Thyroid gland (tissue), 4 donors: Measurements from ENCODE around the gene NRIP1. TPM values are rescaled to one million over a fixed set of nuclear protein-coding genes. Genes with fewer than 3 reads are reported as not detected.

ENCODE experiments used
- DNase-seq, 2 donors: peaks; one replicate each; pipeline ENCODE4 v3.0.0-alpha.2; 2019
- H3K27ac ChIP-seq, 3 donors: fragments of 200-600 bp; sonication (generic); 1 replicate in 2 of 3; 2 replicates in 1 of 3; pipeline ENCODE4 v1.5.1; 2016 to 2019; ENCODE audit warnings: mild to moderate bottlenecking in 1 of 3, moderate library complexity in 1 of 3
- H3K27me3 ChIP-seq: fragments of 200-600 bp; sonication (generic); one replicate; pipeline ENCODE4 v1.5.1; 2019
- H3K36me3 ChIP-seq, 2 donors: fragments of 200-600 bp; sonication (generic); one replicate each; pipeline ENCODE4 v1.5.1; 2016 to 2019
- H3K4me1 ChIP-seq, 2 donors: fragments of 200-600 bp; sonication (generic); one replicate each; pipeline ENCODE4 v1.5.1; 2017 to 2019
- H3K4me3 ChIP-seq, 3 donors: fragments of 200-600 bp; sonication (generic); replicated peaks in 1 of 3; 1 replicate in 2 of 3; 2 replicates in 1 of 3; pipeline ENCODE4 v1.5.1; 2016; ENCODE audit warnings: mild to moderate bottlenecking in 1 of 3
- H3K9me3 ChIP-seq: fragments of 200-600 bp; sonication (generic); one replicate; pipeline ENCODE4 v1.5.1; 2017
- POLR2A ChIP-seq, 2 donors: fragments of 450-650 bp; IDR thresholded peaks; one replicate each; pipeline ENCODE4 v1.6.1; 2017; ENCODE audit warnings: antibody characterized with exemption in 2 of 2, mild to moderate bottlenecking in 2 of 2, moderate library complexity in 1 of 2
- WGBS, 2 donors: methylation state at CpG; one replicate each; pipeline ENCODE4 v1.1.5; 2017; 5-methylcytosine and 5-hydroxymethylcytosine counted together
- intact Hi-C: fragments of 100-400 bp; cut with DNase I; formaldehyde crosslinking; loops from one replicate; pipeline ENCODE4 v1.15.1; 2023
- total RNA-seq, 4 donors: library from RNA; depleted of rRNA; stranded (reverse); fragments of >200 nt; gene quantifications; one replicate each; pipeline ENCODE4 v1.2.3, GENCODE V29; 2016
- TF ChIP-seq, protein P1 (sequence below), 6 experiments: fragments of 200-600 bp in 3 of 6; fragments of 450-650 bp in 3 of 6; sonication (generic) in 3 of 6; IDR thresholded peaks; one replicate each; pipeline ENCODE4 v1.5.1; 2016 to 2019; ENCODE audit warnings: antibody characterized with exemption in 6 of 6, mild to moderate bottlenecking in 2 of 6, inconsistent platforms in 1 of 6, moderate library complexity in 1 of 6

The NRIP1 gene
- total RNA-seq, 4 donors from 2014 or later, result 19.4 to 37.5 (median 28.2) TPM

DNA sequence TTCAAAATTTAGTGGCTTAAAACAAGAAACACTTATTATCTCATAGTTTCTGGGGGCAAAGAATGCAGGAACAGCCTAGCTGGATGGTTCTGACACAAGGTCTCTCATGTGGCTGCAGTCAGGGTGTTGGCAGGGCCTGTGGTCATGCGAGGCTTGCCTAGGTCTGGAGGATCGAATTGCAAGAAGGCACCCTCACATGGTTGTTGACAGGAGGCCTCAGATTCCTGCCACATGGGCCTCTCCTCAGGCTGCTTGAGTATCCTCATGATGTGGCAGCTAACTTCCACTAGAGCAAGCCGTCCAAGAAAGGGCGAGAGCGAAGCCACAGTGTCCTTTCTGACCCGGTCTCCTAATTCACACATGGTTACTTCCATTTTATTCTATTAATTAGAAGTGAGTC, 6.2 kb upstream of the NRIP1 start:
- no peaks in the 10 kb centered on the region for H3K27me3 ChIP-seq
- H3K27ac ChIP-seq, result no peak overlapping the region
- no peaks in the 10 kb centered on the region for H3K4me1 ChIP-seq
- TF ChIP-seq, protein P1, sequence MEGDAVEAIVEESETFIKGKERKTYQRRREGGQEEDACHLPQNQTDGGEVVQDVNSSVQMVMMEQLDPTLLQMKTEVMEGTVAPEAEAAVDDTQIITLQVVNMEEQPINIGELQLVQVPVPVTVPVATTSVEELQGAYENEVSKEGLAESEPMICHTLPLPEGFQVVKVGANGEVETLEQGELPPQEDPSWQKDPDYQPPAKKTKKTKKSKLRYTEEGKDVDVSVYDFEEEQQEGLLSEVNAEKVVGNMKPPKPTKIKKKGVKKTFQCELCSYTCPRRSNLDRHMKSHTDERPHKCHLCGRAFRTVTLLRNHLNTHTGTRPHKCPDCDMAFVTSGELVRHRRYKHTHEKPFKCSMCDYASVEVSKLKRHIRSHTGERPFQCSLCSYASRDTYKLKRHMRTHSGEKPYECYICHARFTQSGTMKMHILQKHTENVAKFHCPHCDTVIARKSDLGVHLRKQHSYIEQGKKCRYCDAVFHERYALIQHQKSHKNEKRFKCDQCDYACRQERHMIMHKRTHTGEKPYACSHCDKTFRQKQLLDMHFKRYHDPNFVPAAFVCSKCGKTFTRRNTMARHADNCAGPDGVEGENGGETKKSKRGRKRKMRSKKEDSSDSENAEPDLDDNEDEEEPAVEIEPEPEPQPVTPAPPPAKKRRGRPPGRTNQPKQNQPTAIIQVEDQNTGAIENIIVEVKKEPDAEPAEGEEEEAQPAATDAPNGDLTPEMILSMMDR (IDR thresholded peaks at IDR 0.05), result no peak
- TF ChIP-seq POLR2A (IDR thresholded peaks at IDR 0.05), result no peak
- WGBS, 2 donors, result 83 to 89% methylated on average over 6 of the region's 6 CpGs
- no peaks in the 10 kb centered on the region for H3K36me3 ChIP-seq
- intact Hi-C loops, result no loop called here
- no peak for DNase-seq
- no peaks in the 10 kb centered on the region for H3K9me3 ChIP-seq
- no peak overlapping the region for H3K4me3 ChIP-seq

DNA sequence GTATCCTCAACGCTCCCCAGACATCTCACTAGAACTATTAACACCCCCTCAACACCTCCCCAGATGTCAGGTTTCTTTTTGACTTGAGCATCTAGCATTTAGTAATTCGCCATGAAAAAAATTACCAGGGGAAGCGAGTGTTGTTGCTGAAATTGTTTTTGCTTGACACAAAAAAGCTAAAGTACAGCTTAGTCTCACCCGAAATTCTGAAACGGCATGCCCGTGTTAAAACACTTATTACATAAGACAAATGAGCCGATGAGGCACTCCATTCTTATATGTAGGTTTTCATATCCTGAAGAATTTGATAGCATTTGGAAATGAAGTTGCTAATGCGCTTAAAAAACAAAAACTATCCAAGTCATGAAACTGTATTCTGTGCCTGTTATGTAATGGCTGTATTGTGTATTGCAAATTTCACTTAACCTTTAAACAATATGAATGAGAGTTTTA, 1.3 kb upstream of the NRIP1 start:
- TF ChIP-seq, protein P1 (IDR thresholded peaks at IDR 0.05), result no peak
- H3K4me1 ChIP-seq, result peaks cover 7 to 14% of the 10 kb centered on the region in 2 donors
- intact Hi-C loops, result no loop called here
- 9 to 14% methylated on average over 8 of the region's 8 CpGs for WGBS, 2 donors
- peak overlapping the region; percentile 10 to 97 (median 85) for H3K27ac ChIP-seq
- peak overlapping the region in 2 of 3 donors; percentile 27 to 75 for H3K4me3 ChIP-seq
- no peak for DNase-seq
- no peaks in the 10 kb centered on the region for H3K36me3 ChIP-seq
- no peaks in the 10 kb centered on the region for H3K27me3 ChIP-seq
- H3K9me3 ChIP-seq, result no peaks in the 10 kb centered on the region

- no peaks in the 10 kb centered on the region for H3K27me3 ChIP-seq
- peak overlapping the region; percentile 76 to 97 (median 85) for H3K27ac ChIP-seq
- peak; percentile 65 to 67 for DNase-seq
- no peaks in the 10 kb centered on the region for H3K9me3 ChIP-seq
- H3K4me3 ChIP-seq, result peak overlapping the region; percentile 53 to 75 (median 60)
- peaks cover 8 to 14% of the 10 kb centered on the region in 2 donors for H3K4me1 ChIP-seq
- 1% methylated on average over 33 to 37 of the region's 38 CpGs for WGBS, 2 donors
- TF ChIP-seq, protein P1 (IDR thresholded peaks at IDR 0.05), result no peak
- peak in 1 of 2 donors; percentile 60 for TF ChIP-seq POLR2A (IDR thresholded peaks at IDR 0.05)
- intact Hi-C loops, result no loop called here
- no peaks in the 10 kb centered on the region for H3K36me3 ChIP-seq
Observed at GRCh38 chr21:15065392-15066122, 757 bp upstream of the NRIP1 start.

DNA sequence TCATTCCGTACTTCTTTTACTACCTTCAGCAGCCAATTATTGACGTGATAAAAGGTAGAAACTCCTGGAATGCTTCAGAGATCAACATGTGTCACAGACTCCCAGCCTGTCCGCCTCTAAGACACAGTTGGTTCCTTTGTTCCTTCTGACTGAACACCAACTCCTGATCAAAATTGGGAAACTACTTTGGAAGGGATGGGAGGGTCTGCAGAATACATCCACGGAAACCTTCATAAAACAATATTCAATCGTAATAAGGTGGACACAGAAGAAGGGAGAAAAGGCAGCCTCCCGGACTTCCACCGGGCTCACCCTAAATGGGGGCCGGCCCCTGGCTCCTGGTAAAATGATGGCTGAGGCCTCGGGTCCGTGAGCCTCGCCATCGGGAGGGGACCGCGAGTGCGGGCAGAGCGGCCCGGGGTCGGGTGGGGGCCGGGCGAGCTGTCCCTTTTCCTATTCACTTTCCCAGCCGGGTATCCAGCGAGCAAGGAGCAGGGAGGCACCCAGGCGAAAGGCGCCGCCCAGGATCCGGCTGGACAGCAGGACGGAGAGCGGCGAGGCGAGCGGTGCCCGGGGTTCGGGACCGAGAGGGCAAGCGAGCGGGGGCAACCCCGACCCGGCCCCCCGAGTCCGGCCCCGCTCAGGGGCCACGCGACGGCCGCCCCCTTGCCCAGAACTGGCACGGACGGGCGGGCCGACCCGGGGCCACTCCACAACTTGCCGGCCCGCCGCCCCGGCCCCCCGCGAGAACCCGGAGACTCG, 805 bp downstream of the NRIP1 start:
- no peaks in the 10 kb centered on the region for H3K36me3 ChIP-seq
- TF ChIP-seq, protein P1 (IDR thresholded peaks at IDR 0.05), result no peak
- TF ChIP-seq POLR2A (IDR thresholded peaks at IDR 0.05), result no peak
- peak; percentile 59 to 61 for DNase-seq
- H3K4me3 ChIP-seq, result peak overlapping the region; percentile 51 to 82 (median 75)
- H3K9me3 ChIP-seq, result no peaks in the 10 kb centered on the region
- intact Hi-C loops, result no loop called here
- peak overlapping the region; percentile 85 to 97 (median 91) for H3K27ac ChIP-seq
- peaks cover 11 to 23% of the 10 kb centered on the region in 2 donors for H3K4me1 ChIP-seq
- H3K27me3 ChIP-seq, result no peaks in the 10 kb centered on the region
- 0 to 1% methylated on average over 16 to 19 of the region's 58 CpGs for WGBS, 2 donors
